PC-9 (cell line): Measurements from ENCODE around the gene CACNA1D. TPM values are rescaled to one million over a fixed set of nuclear protein-coding genes. Genes with fewer than 3 reads are reported as not detected.

Experiments
- BruUV-seq: library from RNA; stranded (reverse); fragments of 400-500 nt; replicated peaks from 2 replicates; lab custom pipeline; 2021; lab: Mats Ljungman, UMichigan
- CTCF ChIA-PET: fragments of 300-600 bp; sonication (Branson Sonifier 250); formaldehyde crosslinking; loops from one replicate; lab custom pipeline; 2022; ENCODE audit warnings: antibody characterized with exemption; lab: Charles Lee
- POLR2A ChIA-PET: fragments of 300-600 bp; sonication (Branson Sonifier 250); formaldehyde crosslinking; loops from one replicate; lab custom pipeline; 2022; ENCODE audit warnings: antibody characterized with exemption; ENCODE audit not compliant: unreplicated experiment; lab: Charles Lee
- DNase-seq, 2 experiments: peaks; one replicate each; pipeline versions ENCODE4 v3.0.0 to v3.0.0-alpha.2; 2015 to 2022; ENCODE audit warnings: mixed read lengths in 1 of 2
- H2AFZ ChIP-seq: fragments of 200-600 bp; sonication (generic); 2 replicates; pipeline ENCODE4 v1.8.1; 2017; ENCODE audit warnings: antibody characterized with exemption
- H3F3A ChIP-seq: fragments of 200-600 bp; sonication (generic); 2 replicates; pipeline ENCODE4 v1.8.1; 2017; ENCODE audit warnings: antibody characterized with exemption, mild to moderate bottlenecking, low read depth; ENCODE audit not compliant: insufficient read depth
- H3K27ac ChIP-seq: fragments of 200-600 bp; sonication (generic); 2 replicates; pipeline ENCODE4 v1.6.1; 2016; ENCODE audit warnings: mixed run types
- H3K27me3 ChIP-seq: fragments of 200-600 bp; sonication (generic); 2 replicates; pipeline ENCODE4 v1.6.1; 2016; ENCODE audit warnings: low read depth, mixed run types; ENCODE audit not compliant: insufficient read depth
- H3K36me3 ChIP-seq: fragments of 200-600 bp; sonication (generic); 2 replicates; pipeline ENCODE4 v1.6.1; 2016; ENCODE audit warnings: low read depth, mixed run types
- H3K4me1 ChIP-seq: fragments of 200-600 bp; sonication (generic); replicated peaks from 2 replicates; pipeline ENCODE4 v1.6.1; 2016; ENCODE audit warnings: mixed run types; ENCODE audit not compliant: insufficient read depth
- H3K4me2 ChIP-seq: fragments of 200-600 bp; sonication (generic); 2 replicates; pipeline ENCODE4 v1.6.1; 2017; ENCODE audit warnings: mixed run types
- H3K4me3 ChIP-seq: fragments of 200-600 bp; sonication (generic); 2 replicates; pipeline ENCODE4 v1.6.1; 2016; ENCODE audit warnings: mixed run types
- H3K79me2 ChIP-seq: fragments of 200-600 bp; sonication (generic); 2 replicates; pipeline ENCODE4 v1.6.1; 2017; ENCODE audit warnings: low read depth, mixed run types
- H3K9me2 ChIP-seq: fragments of 200-600 bp; sonication (generic); 2 replicates; pipeline ENCODE4 v1.8.1; 2017; ENCODE audit warnings: mild to moderate bottlenecking; ENCODE audit not compliant: insufficient read depth
- H3K9me3 ChIP-seq: fragments of 200-600 bp; sonication (generic); 2 replicates; pipeline ENCODE4 v1.8.1; 2016; ENCODE audit warnings: low read depth; ENCODE audit not compliant: insufficient read depth
- H4K20me1 ChIP-seq: fragments of 200-600 bp; sonication (generic); 2 replicates; pipeline ENCODE4 v1.8.1; 2017; ENCODE audit not compliant: insufficient read depth
- CTCF ChIP-seq: fragments of 200-600 bp; sonication (generic); conservative IDR thresholded peaks from 2 replicates; pipeline ENCODE4 v1.6.1; 2017; ENCODE audit warnings: mixed run types, antibody characterized with exemption, mild to moderate bottlenecking, moderate library complexity
- EZH2 ChIP-seq: fragments of 200-600 bp; sonication (generic); IDR thresholded peaks from 2 replicates; pipeline ENCODE4 v1.8.0; 2017; ENCODE audit warnings: antibody characterized with exemption, low read depth
- intact Hi-C: fragments of 100-400 bp; cut with micrococcal nuclease; formaldehyde crosslinking; loops from one replicate; pipeline ENCODE4 v1.10.0; 2022; ENCODE audit not compliant: unreplicated experiment
- total RNA-seq: library from RNA; stranded (reverse); gene quantifications from 2 replicates; pipeline ENCODE4 v1.2.3, GENCODE V29; 2021

CACNA1D gene
- total RNA-seq, 1 experiment from 2014 or later, result not detected

- Histone ChIP-seq H3K9me3 (no peaks in the 10 kb centered on the region), H3K4me2 (no peak overlapping the region), H3K4me1 (no peaks in the 10 kb centered on the region), H3K27me3 (peaks cover 62% of the 10 kb centered on the region), H3K36me3 (no peaks in the 10 kb centered on the region), H4K20me1 (no peaks in the 10 kb centered on the region), H3K4me3 (no peak overlapping the region), H3K27ac (no peak overlapping the region), H3K9me2 (no peaks in the 10 kb centered on the region), H3F3A (no peaks in the 10 kb centered on the region), H2AFZ (no peak overlapping the region), H3K79me2 (no peaks in the 10 kb centered on the region)
- no TSS peak for BruUV-seq
- intact Hi-C loops, result no loop called here
- ChIA-PET POLR2A (no interaction called here), CTCF (no interaction called here)
- no peak for DNase-seq
- TF ChIP-seq CTCF (no peak), EZH2 (no peak)
These were observed 181.5 kb downstream of the CACNA1D start for GRCh38 chr3:53675942-53676341.

GRCh38 chr3:53677413-53677812 lies 183.0 kb downstream of the CACNA1D start:
- Histone ChIP-seq H3K27me3 (peaks cover 67% of the 10 kb centered on the region), H4K20me1 (no peaks in the 10 kb centered on the region), H3K4me2 (no peak overlapping the region), H3K27ac (no peak overlapping the region), H3K79me2 (no peaks in the 10 kb centered on the region), H3K9me2 (no peaks in the 10 kb centered on the region), H2AFZ (no peak overlapping the region), H3K9me3 (no peaks in the 10 kb centered on the region), H3F3A (no peaks in the 10 kb centered on the region), H3K4me1 (no peaks in the 10 kb centered on the region), H3K4me3 (no peak overlapping the region), H3K36me3 (no peaks in the 10 kb centered on the region)
- no TSS peak for BruUV-seq
- TF ChIP-seq CTCF (no peak), EZH2 (no peak)
- ChIA-PET POLR2A (no interaction called here), CTCF (no interaction called here)
- no peak for DNase-seq
- intact Hi-C loops, result no loop called here

- H3K27me3 ChIP-seq, result peaks cover 60% of the 10 kb centered on the region
- no peaks in the 10 kb centered on the region for H3F3A ChIP-seq
- no peaks in the 10 kb centered on the region for H3K9me2 ChIP-seq
- no peaks in the 10 kb centered on the region for H3K79me2 ChIP-seq
- no peaks in the 10 kb centered on the region for H4K20me1 ChIP-seq
- intact Hi-C loops, result no loop called here
- no peak overlapping the region for H3K4me3 ChIP-seq
- no peaks in the 10 kb centered on the region for H3K9me3 ChIP-seq
- no peak for DNase-seq
- no peak for TF ChIP-seq EZH2
- TF ChIP-seq CTCF, result no peak
- no peak overlapping the region for H2AFZ ChIP-seq
- BruUV-seq, result no TSS peak
- ChIA-PET CTCF (no interaction called here), POLR2A (no interaction called here)
- H3K4me2 ChIP-seq, result no peak overlapping the region
- H3K36me3 ChIP-seq, result no peaks in the 10 kb centered on the region
- no peak overlapping the region for H3K27ac ChIP-seq
- H3K4me1 ChIP-seq, result no peaks in the 10 kb centered on the region
These were observed 185.6 kb downstream of the CACNA1D start for GRCh38 chr3:53680028-53680427.
